Right renal cortex interstitium (tissue), 3 donors: ENCODE measurements around the gene C6orf132. TPM values are rescaled to one million over a fixed set of nuclear protein-coding genes. Genes with fewer than 3 reads are reported as not detected.

Experiments used
- DNase-seq, 3 donors: peaks; one replicate each; pipeline ENCODE4 v3.0.0-alpha.2; 2013; ENCODE audit warnings: low read depth in 3 of 3, low spot score in 2 of 3
- polyA plus RNA-seq, 3 donors: library from polyadenylated mRNA; unstranded; fragments of 120-200 nt; gene quantifications; one replicate each; pipeline ENCODE4 v1.2.1, GENCODE V29; 2013; ENCODE audit not compliant: insufficient read length in 3 of 3

The C6orf132 gene
- polyA plus RNA-seq, 3 donors: 3.6 to 5.3 (median 4.1) TPM

GRCh38 chr6:42106112-42107023, 36.1 kb downstream of the C6orf132 start:
- no peak for DNase-seq

GRCh38 chr6:42105709-42106108, 36.7 kb downstream of the C6orf132 start:
- DNase-seq: no peak

GRCh38 chr6:42105156-42105648, 37.2 kb downstream of the C6orf132 start:
- DNase-seq: no peak

- DNase-seq: no peak
Observed at GRCh38 chr6:42104804-42105125, 37.7 kb downstream of the C6orf132 start.

GRCh38 chr6:42104095-42104803, 38.2 kb downstream of the C6orf132 start:
- peak in 1 of 3 donors; percentile 43 for DNase-seq

- no peak for DNase-seq
Observed at GRCh38 chr6:42103753-42104094, 38.7 kb downstream of the C6orf132 start.

GRCh38 chr6:42103216-42103615, 39.2 kb downstream of the C6orf132 start:
- no peak for DNase-seq

- DNase-seq: no peak
Observed at GRCh38 chr6:42101186-42101657, 41.2 kb downstream of the C6orf132 start.

- no peak for DNase-seq
Observed at GRCh38 chr6:42100029-42100901, 42.2 kb downstream of the C6orf132 start.

GRCh38 chr6:42099340-42100028, 42.9 kb downstream of the C6orf132 start:
- DNase-seq: no peak

GRCh38 chr6:42095776-42096541, 46.5 kb downstream of the C6orf132 start:
- no peak for DNase-seq

GRCh38 chr6:42095094-42095493, 47.3 kb downstream of the C6orf132 start:
- DNase-seq: no peak

- no peak for DNase-seq
Observed at GRCh38 chr6:42093582-42094329, 48.7 kb downstream of the C6orf132 start.

GRCh38 chr6:42091718-42092023, 50.7 kb downstream of the C6orf132 start:
- no peak for DNase-seq

- no peak for DNase-seq
Observed at GRCh38 chr6:42090819-42091717, 51.4 kb downstream of the C6orf132 start.

GRCh38 chr6:42088101-42088591, 54.3 kb downstream of the C6orf132 start:
- DNase-seq: no peak
